HEK293T (cell line): ENCODE results near the gene SLC6A19.
A peak's percentile ranks its signal among the peaks of the same experiment; 100 is the strongest.

ENCODE experiments used
- CTCF ChIA-PET: fragments of 350-600 bp; formaldehyde crosslinking; extraction: SDS; loops from one replicate; lab custom pipeline; 2021; ENCODE audit warnings: antibody characterized with exemption, inconsistent platforms; lab: Yijun Ruan, JAX
- POLR2A ChIA-PET: fragments of 350-600 bp; formaldehyde crosslinking; extraction: SDS; loops from one replicate; lab custom pipeline; 2020; ENCODE audit warnings: antibody characterized with exemption, inconsistent platforms; lab: Yijun Ruan, JAX
- DNase-seq: peaks from one replicate; pipeline ENCODE4 v3.0.0; 2012; ENCODE audit warnings: mixed read lengths; ENCODE audit errors: extremely low spot score
- ARNT ChIP-seq: fragments of 450-650 bp; IDR thresholded peaks from 2 replicates; pipeline ENCODE4 v1.6.1; 2017; ENCODE audit warnings: mild to moderate bottlenecking
- BHLHE40 ChIP-seq: fragments of 450-650 bp; IDR thresholded peaks from 2 replicates; pipeline ENCODE4 v1.6.1; 2016; ENCODE audit warnings: mild to moderate bottlenecking, moderate library complexity, borderline replicate concordance
- CTBP1 ChIP-seq: fragments of 450-650 bp; IDR thresholded peaks from 2 replicates; pipeline ENCODE4 v1.6.1; 2016; ENCODE audit warnings: borderline replicate concordance
- ELF4 ChIP-seq: fragments of 450-650 bp; IDR thresholded peaks from 2 replicates; pipeline ENCODE4 v1.6.1; 2017; ENCODE audit warnings: antibody characterized with exemption
- FOXA1 ChIP-seq: fragments of 450-650 bp; IDR thresholded peaks from 2 replicates; pipeline ENCODE4 v1.6.1; 2016; ENCODE audit warnings: mild to moderate bottlenecking
- FOXK2 ChIP-seq: fragments of 450-650 bp; IDR thresholded peaks from 2 replicates; pipeline ENCODE4 v1.6.1; 2016; ENCODE audit warnings: mild to moderate bottlenecking
- FOXM1 ChIP-seq: fragments of 450-650 bp; IDR thresholded peaks from 2 replicates; pipeline ENCODE4 v1.6.1; 2017; ENCODE audit warnings: mild to moderate bottlenecking, borderline replicate concordance
- HDGF ChIP-seq: fragments of 450-650 bp; IDR thresholded peaks from 2 replicates; pipeline ENCODE4 v1.6.1; 2017; ENCODE audit warnings: antibody characterized with exemption, borderline replicate concordance
- L3MBTL2 ChIP-seq: fragments of 450-650 bp; conservative IDR thresholded peaks from 2 replicates; pipeline ENCODE4 v1.6.1; 2016; ENCODE audit warnings: mild to moderate bottlenecking
- LEF1 ChIP-seq: fragments of 450-650 bp; IDR thresholded peaks from 2 replicates; pipeline ENCODE4 v1.6.1; 2017; ENCODE audit warnings: mild to moderate bottlenecking, borderline replicate concordance
- NFRKB ChIP-seq: fragments of 450-650 bp; IDR thresholded peaks from 2 replicates; pipeline ENCODE4 v1.6.1; 2016; ENCODE audit warnings: mild to moderate bottlenecking, moderate library complexity
- SP1 ChIP-seq: fragments of 450-650 bp; IDR thresholded peaks from 2 replicates; pipeline ENCODE4 v1.6.1; 2017
- SUZ12 ChIP-seq: fragments of 450-650 bp; IDR thresholded peaks from 2 replicates; pipeline ENCODE4 v1.6.1; 2016; ENCODE audit warnings: mild to moderate bottlenecking
- TARDBP ChIP-seq: fragments of 450-650 bp; IDR thresholded peaks from 2 replicates; pipeline ENCODE4 v1.6.1; 2016
- ZNF384 ChIP-seq: fragments of 450-650 bp; IDR thresholded peaks from 2 replicates; pipeline ENCODE4 v1.6.1; 2016
- TF ChIP-seq, protein P1 (sequence below): fragments of 450-650 bp; IDR thresholded peaks from 2 replicates; pipeline ENCODE4 v1.6.1; 2016

The SLC6A19 gene

DNA sequence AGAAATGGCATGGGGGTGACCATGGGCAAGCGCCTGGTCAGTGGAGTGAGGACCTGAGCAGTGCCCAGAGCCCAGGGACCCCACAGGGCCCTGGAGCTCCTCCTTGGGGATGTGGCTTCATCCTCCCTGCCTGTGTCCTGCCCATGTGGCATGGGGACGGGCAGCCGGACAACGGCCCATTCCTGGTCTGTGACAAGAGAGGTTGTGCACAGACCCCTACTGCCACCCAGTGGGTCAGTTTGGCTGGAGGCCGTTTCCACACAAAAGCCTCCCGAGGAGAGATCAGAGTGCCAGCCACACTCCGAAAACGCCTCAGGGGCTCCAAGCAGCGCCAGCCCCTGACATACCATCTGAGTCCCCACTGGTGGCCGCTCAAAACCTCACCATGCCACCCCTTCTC, 43.6 kb downstream of the SLC6A19 start:
- CTCF ChIA-PET = no interaction called here
- POLR2A ChIA-PET = no interaction called here
- peak; percentile 22 for DNase-seq
- TF ChIP-seq, protein P1, sequence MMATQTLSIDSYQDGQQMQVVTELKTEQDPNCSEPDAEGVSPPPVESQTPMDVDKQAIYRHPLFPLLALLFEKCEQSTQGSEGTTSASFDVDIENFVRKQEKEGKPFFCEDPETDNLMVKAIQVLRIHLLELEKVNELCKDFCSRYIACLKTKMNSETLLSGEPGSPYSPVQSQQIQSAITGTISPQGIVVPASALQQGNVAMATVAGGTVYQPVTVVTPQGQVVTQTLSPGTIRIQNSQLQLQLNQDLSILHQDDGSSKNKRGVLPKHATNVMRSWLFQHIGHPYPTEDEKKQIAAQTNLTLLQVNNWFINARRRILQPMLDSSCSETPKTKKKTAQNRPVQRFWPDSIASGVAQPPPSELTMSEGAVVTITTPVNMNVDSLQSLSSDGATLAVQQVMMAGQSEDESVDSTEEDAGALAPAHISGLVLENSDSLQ = no peak
- TF ChIP-seq LEF1 (no peak), SP1 (no peak), SUZ12 (no peak), HDGF (no peak), L3MBTL2 (no peak), FOXA1 (no peak), CTBP1 (no peak), ZNF384 (no peak), TARDBP (no peak), FOXM1 (no peak), ARNT (no peak), ELF4 (no peak), BHLHE40 (no peak), FOXK2 (no peak)

DNA sequence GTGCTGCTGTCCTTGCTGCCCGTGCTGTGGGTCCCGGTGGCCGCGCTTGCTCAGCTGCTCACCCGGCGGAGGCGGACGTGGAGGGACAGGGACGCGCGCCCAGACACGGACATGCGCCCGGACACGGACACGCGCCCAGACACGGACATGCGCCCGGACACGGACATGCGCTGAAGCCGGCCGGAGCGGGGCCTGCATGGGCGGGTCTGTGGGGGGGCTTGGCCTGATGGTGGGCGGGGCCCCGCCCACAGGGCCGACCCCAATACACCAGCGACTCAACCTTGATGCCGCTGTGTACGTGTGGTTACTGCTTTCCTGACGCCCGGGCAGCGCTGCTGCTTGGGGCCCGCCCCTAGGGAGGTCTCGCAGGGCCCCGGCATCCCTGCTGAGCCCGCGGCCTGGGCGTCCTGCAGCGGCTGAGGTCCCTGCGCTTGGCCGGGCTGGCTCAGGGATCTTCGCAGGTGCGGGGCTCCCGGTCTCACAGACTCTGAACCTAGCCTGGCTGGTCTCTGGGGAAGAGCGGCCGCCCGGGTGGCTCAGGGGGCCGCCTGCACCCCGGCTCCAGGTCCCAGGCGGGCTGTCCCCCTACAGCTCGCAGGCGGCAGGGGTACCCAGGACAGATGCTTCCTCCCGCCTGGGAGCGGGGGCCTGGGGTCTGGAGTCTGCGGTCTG, 44.6 kb downstream of the SLC6A19 start:
- TF ChIP-seq SUZ12 (no peak), FOXA1 (no peak), ZNF384 (no peak), CTBP1 (no peak), LEF1 (no peak), FOXM1 (no peak), SP1 (no peak), FOXK2 (no peak), NFRKB (no peak), HDGF (no peak), L3MBTL2 (no peak), BHLHE40 (no peak), ARNT (no peak), ELF4 (no peak)
- TF ChIP-seq, protein P1 = no peak
- POLR2A ChIA-PET = no interaction called here
- DNase-seq = no peak
- CTCF ChIA-PET = no interaction called here

DNA sequence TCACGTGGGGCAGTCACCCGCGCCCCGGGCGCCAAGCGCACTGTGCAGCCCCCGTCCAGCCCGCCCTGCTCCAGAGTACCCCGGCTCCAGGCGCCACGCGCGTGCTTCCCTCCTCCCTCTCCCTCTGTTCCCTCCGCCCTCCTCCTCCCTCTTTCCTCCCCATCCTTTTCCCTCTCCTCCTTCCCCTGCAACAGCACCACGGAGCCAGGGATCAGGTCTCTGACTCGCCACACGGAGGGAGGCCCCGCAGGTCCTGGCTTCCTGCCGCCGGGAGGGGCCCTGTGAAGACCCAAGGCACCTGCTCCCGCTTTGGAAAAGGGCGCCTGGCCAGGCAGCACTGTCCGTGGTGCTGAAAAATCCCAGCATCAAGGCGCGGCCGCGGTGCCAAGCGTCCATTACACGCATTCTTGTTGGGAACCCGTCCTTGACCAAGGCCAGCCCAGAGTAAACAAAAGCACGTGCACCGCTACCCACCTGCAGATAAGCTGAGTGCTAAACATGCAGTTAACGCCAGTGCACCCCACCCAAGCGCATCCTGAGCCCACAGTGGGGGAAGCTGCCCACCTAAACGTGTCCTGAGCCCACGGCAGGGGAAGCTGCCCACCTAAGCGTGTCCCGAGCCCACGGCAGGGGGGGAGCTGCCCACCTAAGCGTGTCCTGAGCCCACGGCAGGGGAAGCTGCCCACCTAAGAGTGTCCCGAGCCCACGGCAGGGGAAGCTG, 45.5 kb downstream of the SLC6A19 start:
- POLR2A ChIA-PET = no interaction called here
- CTCF ChIA-PET = no interaction called here
- DNase-seq = peak; percentile 65
- TF ChIP-seq ELF4 (no peak), TARDBP (no peak), ARNT (no peak), LEF1 (no peak), L3MBTL2 (no peak), ZNF384 (no peak), HDGF (no peak), BHLHE40 (no peak), FOXK2 (no peak), SUZ12 (no peak), FOXA1 (no peak), FOXM1 (no peak), SP1 (no peak), NFRKB (no peak), CTBP1 (no peak)
- TF ChIP-seq, protein P1 = no peak

DNA sequence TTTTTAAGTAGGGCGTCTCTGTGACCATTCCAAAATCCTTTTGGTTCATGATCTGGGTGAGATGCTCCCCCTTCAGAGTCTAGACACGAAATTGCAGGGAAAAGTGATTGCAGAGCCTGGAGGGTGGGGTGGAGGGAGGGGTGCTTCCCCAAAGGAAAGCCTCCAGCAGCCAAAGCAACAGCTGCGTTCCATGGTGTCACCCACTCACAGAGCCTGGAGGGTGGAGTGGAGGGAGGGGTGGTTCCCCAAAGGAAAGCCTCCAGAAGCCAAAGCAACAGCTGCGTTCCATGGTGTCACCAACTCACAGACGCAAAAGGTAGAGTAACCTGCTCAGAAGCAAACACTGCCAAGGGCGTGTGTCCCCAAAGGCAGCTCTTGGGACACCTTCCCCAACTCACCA, 46.4 kb downstream of the SLC6A19 start:
- ChIA-PET POLR2A (no interaction called here), CTCF (no interaction called here)
- no peak for DNase-seq
- TF ChIP-seq FOXA1 (no peak), HDGF (no peak), TARDBP (no peak), FOXM1 (no peak), BHLHE40 (no peak), NFRKB (no peak), CTBP1 (no peak), ARNT (no peak)

DNA sequence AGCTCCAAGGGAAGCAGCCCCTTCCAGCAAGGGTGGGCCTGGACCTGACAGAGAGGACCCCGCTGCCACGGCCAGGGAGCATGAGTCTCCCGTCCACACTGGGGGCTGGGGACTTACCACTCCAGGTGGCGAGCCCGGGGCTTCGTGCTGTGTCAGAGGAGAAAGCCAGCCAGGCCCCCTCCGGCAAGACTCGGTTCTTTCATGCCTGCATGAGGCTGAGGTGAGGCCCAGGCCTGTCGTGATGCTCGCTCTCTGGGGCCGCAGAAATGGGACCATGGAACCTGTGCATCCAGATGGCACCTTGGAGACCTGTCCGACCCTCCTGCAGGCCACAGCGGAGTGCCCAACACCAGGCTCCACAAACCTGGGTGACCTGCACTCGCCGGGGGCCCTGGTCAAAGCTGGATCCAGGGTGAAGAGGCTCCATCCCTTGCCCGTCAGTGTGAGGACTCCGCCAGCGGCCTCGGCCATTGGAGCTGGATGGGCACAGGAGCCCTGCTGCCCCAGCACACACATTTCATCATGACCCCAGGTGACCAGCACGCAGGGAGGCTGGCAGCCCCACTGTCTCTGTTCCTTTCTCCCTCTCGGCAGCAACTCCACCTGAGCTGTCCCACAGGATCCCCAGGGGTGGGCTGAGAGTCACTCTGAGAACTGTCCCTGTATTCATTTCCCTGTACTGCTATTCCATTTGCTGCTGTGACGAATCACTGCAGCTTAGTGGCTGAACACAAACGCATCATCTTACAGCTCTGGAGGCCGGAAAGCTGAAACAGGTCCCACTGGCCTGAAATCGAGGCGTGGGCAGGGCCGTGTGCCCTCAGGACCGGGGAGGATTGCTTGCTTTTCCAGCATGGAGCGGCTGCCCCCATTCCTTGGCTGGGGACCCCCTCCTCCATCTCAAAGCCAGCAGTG, 48.2 kb downstream of the SLC6A19 start:
- DNase-seq = no peak
- CTCF ChIA-PET = no interaction called here
- no peak for TF ChIP-seq BHLHE40
- TF ChIP-seq ELF4 = no peak
- no peak for TF ChIP-seq ARNT
- no peak for TF ChIP-seq HDGF
- no peak for TF ChIP-seq FOXK2
- TF ChIP-seq L3MBTL2 = no peak
- TF ChIP-seq TARDBP = no peak
- TF ChIP-seq, protein P1 = no peak
- POLR2A ChIA-PET = no interaction called here
